GM18951 (cell line): ENCODE data around the gene CEP250.
"Not testable (repeated sequence)": the region's sequence is repeated elsewhere in the genome, so short reads cannot be mapped to it uniquely, and the experiment has no call there.

Experiments
- POLR2A ChIP-seq: IDR thresholded peaks from 4 replicates; pipeline ENCODE4 v1.6.1; 2011; ENCODE audit warnings: mild to moderate bottlenecking; ENCODE audit not compliant: insufficient read length, insufficient read depth; ENCODE audit errors: extremely low read depth
- in situ Hi-C: fragments of 300-500 bp; cut with MboI; formaldehyde crosslinking; loops from one replicate; pipeline ENCODE4 v1.12.0; 2022; ENCODE audit warnings: low sequenced_read_pairs, mixed read lengths, inconsistent platforms; ENCODE audit not compliant: unreplicated experiment

CEP250 gene

GRCh38 chr20:35437599-35437998 lies 17.8 kb upstream of the CEP250 start:
- no peak for TF ChIP-seq POLR2A
- in situ Hi-C loops, result no loop called here

GRCh38 chr20:35443003-35443402 lies 12.4 kb upstream of the CEP250 start:
- in situ Hi-C loops, result loop anchor here (10.0 kb wide), 1 partner anchor 138 kb away; no protein-coding TSS in a partner anchor
- TF ChIP-seq POLR2A, result no peak

GRCh38 chr20:35444226-35444625 lies 11.2 kb upstream of the CEP250 start:
- in situ Hi-C loops, result loop anchor here (10.0 kb wide), 1 partner anchor 139 kb away; no protein-coding TSS in a partner anchor
- no peak for TF ChIP-seq POLR2A

- in situ Hi-C loops, result loop anchor here (10.0 kb wide), 1 partner anchor 142 kb away; no protein-coding TSS in a partner anchor
- no peak for TF ChIP-seq POLR2A
Observed at GRCh38 chr20:35446356-35447078, 8.9 kb upstream of the CEP250 start.

- in situ Hi-C loops, result loop anchor here (10.0 kb wide), 1 partner anchor 142 kb away; no protein-coding TSS in a partner anchor
- TF ChIP-seq POLR2A, result no peak
Observed at GRCh38 chr20:35447082-35447789, 8.2 kb upstream of the CEP250 start.

GRCh38 chr20:35448788-35449373 lies 6.5 kb upstream of the CEP250 start:
- no peak for TF ChIP-seq POLR2A
- in situ Hi-C loops, result loop anchor here (10.0 kb wide), 1 partner anchor 144 kb away; no protein-coding TSS in a partner anchor

- in situ Hi-C loops, result loop anchor here (10.0 kb wide), 1 partner anchor 145 kb away; no protein-coding TSS in a partner anchor
Observed at GRCh38 chr20:35449855-35450254, 5.5 kb upstream of the CEP250 start.

- no peak for TF ChIP-seq POLR2A
- in situ Hi-C loops, result no loop called here
Observed at GRCh38 chr20:35451295-35451694, 4.1 kb upstream of the CEP250 start.

GRCh38 chr20:35453647-35454046 lies 1.8 kb upstream of the CEP250 start:
- in situ Hi-C loops, result no loop called here

GRCh38 chr20:35456700-35457099 lies 1.3 kb downstream of the CEP250 start:
- in situ Hi-C loops, result not testable (repeated sequence)

More at GRCh38 chr20:35453647-35454046, 1.8 kb upstream of the CEP250 start:
- TF ChIP-seq POLR2A, result no peak

- in situ Hi-C loops, result not testable (repeated sequence)
Observed at GRCh38 chr20:35457539-35457938, 2.1 kb downstream of the CEP250 start.

GRCh38 chr20:35458388-35458787 lies 3.0 kb downstream of the CEP250 start:
- TF ChIP-seq POLR2A, result no peak
- in situ Hi-C loops, result no loop called here

GRCh38 chr20:35461620-35462019 lies 6.2 kb downstream of the CEP250 start:
- TF ChIP-seq POLR2A, result no peak
- in situ Hi-C loops, result no loop called here

- TF ChIP-seq POLR2A, result no peak
- in situ Hi-C loops, result no loop called here
Observed at GRCh38 chr20:35462351-35462750, 7.0 kb downstream of the CEP250 start.
